GM12875 (cell line): ENCODE results near the gene FGF12.
"Not testable (repeated sequence)": the region's sequence is repeated elsewhere in the genome, so short reads cannot be mapped to it uniquely, and the experiment has no call there.

Experiments used
- H3K4me3 ChIP-seq: one replicate; pipeline ENCODE4 v1.5.1; 2011; ENCODE audit warnings: low read depth, low read length, control low read depth
- CTCF ChIP-seq: IDR thresholded peaks from 2 replicates; pipeline ENCODE4 v1.5.1; 2011; ENCODE audit warnings: low read depth, mild to moderate bottlenecking, control low read depth, inconsistent platforms, low read length, moderate library complexity, borderline replicate concordance; ENCODE audit not compliant: insufficient read depth

The FGF12 gene

GRCh38 chr3:192747145-192747544, 19.8 kb upstream of the FGF12 start:
- H3K4me3 ChIP-seq, result no peak overlapping the region
- no peak for TF ChIP-seq CTCF

DNA sequence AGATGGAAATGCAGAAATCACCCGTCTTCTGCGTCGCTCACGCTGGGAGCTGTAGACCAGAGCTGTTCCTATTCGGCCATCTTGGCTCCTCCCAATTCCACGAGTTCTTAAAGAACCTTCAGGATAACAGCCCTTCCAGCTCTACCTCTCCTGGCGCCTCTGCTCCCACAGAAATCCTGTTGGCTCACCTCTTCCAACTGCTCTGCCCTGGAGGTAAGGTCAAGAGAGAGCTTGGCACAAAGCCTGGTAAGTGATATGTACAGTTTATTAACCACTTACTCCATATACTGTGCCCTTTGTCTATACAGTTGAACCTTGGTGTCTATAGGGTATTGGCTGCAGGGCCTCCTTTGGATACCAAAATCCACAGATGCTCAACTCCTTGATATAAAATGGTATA, 17.8 kb upstream of the FGF12 start:
- H3K4me3 ChIP-seq, result no peak overlapping the region
- no peak for TF ChIP-seq CTCF

GRCh38 chr3:192744604-192745003, 17.3 kb upstream of the FGF12 start:
- not testable (repeated sequence) for H3K4me3 ChIP-seq

DNA sequence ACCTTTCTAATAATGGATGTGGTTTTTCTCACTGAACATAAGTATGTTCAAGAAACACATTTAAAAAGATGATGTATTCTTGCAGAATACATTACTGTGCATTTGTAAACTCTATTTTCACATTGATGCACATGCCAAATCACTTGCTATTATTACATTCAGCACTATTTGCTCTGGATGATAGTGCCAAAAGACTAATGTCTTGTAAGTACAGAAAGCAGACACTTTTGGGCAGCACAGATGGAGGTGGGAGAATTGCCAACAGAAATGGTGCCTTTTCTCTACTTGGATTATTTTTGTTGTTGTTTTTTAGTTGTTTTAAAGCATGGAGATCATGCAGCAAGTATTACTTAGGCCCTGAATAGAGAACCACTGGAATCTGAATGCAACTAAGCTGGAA, 10.2 kb upstream of the FGF12 start:
- H3K4me3 ChIP-seq, result no peak overlapping the region
- TF ChIP-seq CTCF, result no peak

GRCh38 chr3:192731233-192731632, 3.9 kb upstream of the FGF12 start:
- no peak for TF ChIP-seq CTCF
- H3K4me3 ChIP-seq, result no peak overlapping the region

GRCh38 chr3:192726385-192726784, 956 bp downstream of the FGF12 start:
- no peak overlapping the region for H3K4me3 ChIP-seq
- no peak for TF ChIP-seq CTCF

GRCh38 chr3:192719964-192720363, 7.4 kb downstream of the FGF12 start:
- no peak for TF ChIP-seq CTCF
- no peak overlapping the region for H3K4me3 ChIP-seq

DNA sequence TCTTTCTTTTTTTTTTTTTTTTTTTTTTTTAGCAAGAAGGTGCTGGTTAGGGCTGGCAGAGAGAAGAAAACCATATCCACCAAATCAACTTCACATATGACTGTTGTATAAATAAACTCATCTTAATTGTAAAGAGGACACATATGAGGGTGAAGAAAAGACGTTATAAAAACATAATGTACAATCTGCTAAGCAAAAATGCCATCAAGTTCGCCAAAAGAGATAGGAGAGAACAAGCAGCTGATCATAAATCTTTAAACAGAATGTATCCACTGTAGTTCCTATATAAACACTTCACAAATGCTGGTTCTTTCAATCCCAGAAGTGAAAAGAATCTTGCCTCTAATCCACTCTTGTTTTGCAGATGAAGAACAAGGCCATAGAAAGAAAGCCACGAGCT, 9.2 kb downstream of the FGF12 start:
- no peak overlapping the region for H3K4me3 ChIP-seq
- TF ChIP-seq CTCF, result no peak
